IMR-90 (cell line): Measurements from ENCODE around the gene UAP1. TPM values are rescaled to one million over a fixed set of nuclear protein-coding genes. Genes with fewer than 3 reads are reported as not detected.

Experiments
- ATAC-seq: fragments of 200-7000 bp; cut with Tn5 transposase; 2 replicates; pipeline ENCODE4 v1.9.1; 2020; ENCODE audit warnings: low read depth, mild to moderate bottlenecking, moderate library complexity
- BruUV-seq: library from RNA; stranded (reverse); fragments of 400-500 nt; replicated peaks from 2 replicates; lab custom pipeline; 2021; lab: Mats Ljungman, UMichigan
- CTCF ChIA-PET: fragments of 300-600 bp; formaldehyde crosslinking; extraction: SDS; loops from one replicate; lab custom pipeline; 2021; ENCODE audit warnings: antibody characterized with exemption; lab: Yijun Ruan, JAX
- POLR2A ChIA-PET: fragments of 300-600 bp; sonication (Branson Sonifier 250); formaldehyde crosslinking; loops from one replicate; lab custom pipeline; 2022; ENCODE audit warnings: antibody characterized with exemption; ENCODE audit not compliant: unreplicated experiment; lab: Charles Lee
- DNase-seq: peaks from one replicate; pipeline ENCODE4 v3.0.0; 2013
- H2AFZ ChIP-seq: replicated peaks from 2 replicates; pipeline ENCODE3; 2013; ENCODE audit warnings: low read length, mild to moderate bottlenecking; ENCODE audit not compliant: poor library complexity
- H2AK5ac ChIP-seq: 2 replicates; pipeline ENCODE4 v1.6.1; 2013; ENCODE audit warnings: low read depth, low read length, inconsistent platforms
- H2AK9ac ChIP-seq: replicated peaks from 2 replicates; pipeline ENCODE3; 2013; ENCODE audit warnings: mild to moderate bottlenecking, low read depth, low read length, moderate library complexity; ENCODE audit not compliant: poor library complexity
- H2BK120ac ChIP-seq: 2 replicates; pipeline ENCODE4 v1.6.1; 2013; ENCODE audit warnings: low read depth, low read length, inconsistent platforms
- H2BK15ac ChIP-seq: 3 replicates; pipeline ENCODE4 v1.6.1; 2013; ENCODE audit warnings: low read depth, low read length, inconsistent platforms
- H2BK20ac ChIP-seq: 2 replicates; pipeline ENCODE4 v1.6.1; 2013; ENCODE audit warnings: low read depth, mild to moderate bottlenecking, inconsistent platforms, low read length, moderate library complexity
- H2BK5ac ChIP-seq: 2 replicates; pipeline ENCODE4 v1.6.1; 2013; ENCODE audit warnings: mild to moderate bottlenecking, low read depth, low read length, inconsistent platforms; ENCODE audit not compliant: poor library complexity, severe bottlenecking
- H3K14ac ChIP-seq: replicated peaks from 2 replicates; pipeline ENCODE4 v1.6.1; 2013; ENCODE audit warnings: low read depth, low read length, inconsistent platforms
- H3K18ac ChIP-seq: 2 replicates; pipeline ENCODE4 v1.6.1; 2013; ENCODE audit warnings: low read depth, low read length, control low read depth
- H3K23ac ChIP-seq: 2 replicates; pipeline ENCODE4 v1.6.1; 2013; ENCODE audit warnings: low read depth, low read length, inconsistent platforms
- H3K27ac ChIP-seq: 2 replicates; pipeline ENCODE4 v1.5.1; 2013; ENCODE audit warnings: mild to moderate bottlenecking, control low read depth, low read length; ENCODE audit not compliant: insufficient read depth
- H3K27me3 ChIP-seq: 2 replicates; pipeline ENCODE4 v1.6.1; 2013; ENCODE audit warnings: low read length; ENCODE audit not compliant: control insufficient read depth, insufficient read depth
- H3K36me3 ChIP-seq: 2 replicates; pipeline ENCODE4 v1.6.1; 2013; ENCODE audit warnings: low read length, mixed read lengths; ENCODE audit not compliant: control insufficient read depth, insufficient read depth
- H3K4ac ChIP-seq: 2 replicates; pipeline ENCODE4 v1.6.1; 2013; ENCODE audit warnings: low read depth, low read length, inconsistent platforms
- H3K4me1 ChIP-seq: 2 replicates; pipeline ENCODE4 v1.6.1; 2013; ENCODE audit warnings: low read length, mixed read lengths; ENCODE audit not compliant: control insufficient read depth, insufficient read depth
- H3K4me2 ChIP-seq: 2 replicates; pipeline ENCODE4 v1.6.1; 2013; ENCODE audit warnings: low read depth, mild to moderate bottlenecking, control low read depth, low read length, moderate library complexity
- H3K4me3 ChIP-seq: 2 replicates; pipeline ENCODE4 v1.5.1; 2013; ENCODE audit warnings: low read depth, mild to moderate bottlenecking, control low read depth, low read length, moderate library complexity; ENCODE audit not compliant: insufficient read depth
- H3K56ac ChIP-seq: 2 replicates; pipeline ENCODE4 v1.6.1; 2013; ENCODE audit warnings: low read length, inconsistent platforms; ENCODE audit not compliant: insufficient read depth; ENCODE audit errors: extremely low read depth
- H3K79me1 ChIP-seq, 2 experiments: 2 replicates each; pipeline ENCODE4 v1.6.1; 2013; ENCODE audit warnings: low read length in 2 of 2, inconsistent platforms in 1 of 2, low read depth in 1 of 2
- H3K9ac ChIP-seq: 2 replicates; pipeline ENCODE4 v1.6.1; 2013; ENCODE audit warnings: low read depth, low read length, control low read depth
- H3K9me1 ChIP-seq: 2 replicates; pipeline ENCODE4 v1.6.1; 2013; ENCODE audit warnings: low read length, inconsistent platforms; ENCODE audit not compliant: insufficient read depth
- H3K9me3 ChIP-seq: 2 replicates; pipeline ENCODE4 v1.6.1; 2013; ENCODE audit warnings: low read length; ENCODE audit not compliant: control insufficient read depth, insufficient read depth
- H4K20me1 ChIP-seq: 2 replicates; pipeline ENCODE4 v1.6.1; 2013; ENCODE audit warnings: low read length, inconsistent platforms; ENCODE audit not compliant: insufficient read depth
- H4K5ac ChIP-seq: 2 replicates; pipeline ENCODE4 v1.6.1; 2013; ENCODE audit warnings: mild to moderate bottlenecking, low read depth, low read length, control low read depth
- H4K8ac ChIP-seq, 2 experiments: 2 replicates each; pipeline ENCODE4 v1.6.1; 2013; ENCODE audit warnings: low read depth in 2 of 2, low read length in 2 of 2, control low read depth in 1 of 2, inconsistent platforms in 1 of 2
- H4K91ac ChIP-seq: 2 replicates; pipeline ENCODE4 v1.6.1; 2013; ENCODE audit warnings: low read depth, low read length, inconsistent platforms; ENCODE audit not compliant: insufficient read depth
- CEBPB ChIP-seq: IDR thresholded peaks from 2 replicates; pipeline ENCODE4 v1.6.1; 2012; ENCODE audit warnings: low read depth, low read length, improper control_type of control experiment
- MXI1 ChIP-seq: IDR thresholded peaks from 2 replicates; pipeline ENCODE4 v1.6.1; 2012; ENCODE audit warnings: low read depth, mild to moderate bottlenecking, low read length, moderate library complexity, borderline replicate concordance
- NFE2L2 ChIP-seq: fragments of 150-350 bp; IDR thresholded peaks from 2 replicates; pipeline ENCODE4 v1.6.1; 2016; ENCODE audit warnings: low read depth, mild to moderate bottlenecking, low read length
- RCOR1 ChIP-seq: IDR thresholded peaks from 2 replicates; pipeline ENCODE4 v1.6.1; 2012; ENCODE audit warnings: mild to moderate bottlenecking, low read length, improper control_type of control experiment; ENCODE audit not compliant: insufficient replicate concordance
- SMC3 ChIP-seq: fragments of 150-350 bp; IDR thresholded peaks from 2 replicates; pipeline ENCODE4 v1.6.1; 2016; ENCODE audit warnings: low read depth, mild to moderate bottlenecking, antibody characterized with exemption, low read length, moderate library complexity
- WGBS, 2 experiments: methylation state at CpG; one replicate each; pipeline versions ENCODE4 v1.1.5 to v1.1.7; 2013; ENCODE audit warnings: missing lambda C conversion rate in 2 of 2; ENCODE audit not compliant: insufficient read length in 1 of 2; ENCODE audit errors: extremely low coverage in 2 of 2; 5-methylcytosine and 5-hydroxymethylcytosine counted together
- dilution Hi-C: fragments of 300-500 bp; cut with HindIII; formaldehyde crosslinking; loops from one replicate; pipeline ENCODE4 v1.14.3; 2018; ENCODE audit warnings: low sequenced_read_pairs; ENCODE audit not compliant: unreplicated experiment
- in situ Hi-C: fragments of 300-500 bp; cut with MboI; formaldehyde crosslinking; loops from 3 replicates; pipeline ENCODE4 v1.14.3; 2019; ENCODE audit warnings: low sequenced_read_pairs, inconsistent platforms, mixed read lengths
- intact Hi-C: fragments of 100-400 bp; cut with micrococcal nuclease; formaldehyde crosslinking; loops from 2 replicates; pipeline ENCODE4 v1.10.0; 2022
- polyA plus RNA-seq, 3 experiments: library from polyadenylated mRNA; depleted of rRNA; stranded (reverse); fragments of >200 nt; gene quantifications; 2 replicates each; pipeline ENCODE4 v1.2.3, GENCODE V29; 2012; ENCODE audit warnings: low replicate concordance in 1 of 3
- total RNA-seq: library from RNA; depleted of rRNA; stranded (reverse); fragments of >200 nt; gene quantifications from 2 replicates; pipeline ENCODE4 v1.2.3, GENCODE V29; 2012

UAP1 gene
- total and polyA plus RNA-seq, 2 of the 4 experiments (the other 2 are of a cell fraction): 93.4 to 196 TPM

DNA sequence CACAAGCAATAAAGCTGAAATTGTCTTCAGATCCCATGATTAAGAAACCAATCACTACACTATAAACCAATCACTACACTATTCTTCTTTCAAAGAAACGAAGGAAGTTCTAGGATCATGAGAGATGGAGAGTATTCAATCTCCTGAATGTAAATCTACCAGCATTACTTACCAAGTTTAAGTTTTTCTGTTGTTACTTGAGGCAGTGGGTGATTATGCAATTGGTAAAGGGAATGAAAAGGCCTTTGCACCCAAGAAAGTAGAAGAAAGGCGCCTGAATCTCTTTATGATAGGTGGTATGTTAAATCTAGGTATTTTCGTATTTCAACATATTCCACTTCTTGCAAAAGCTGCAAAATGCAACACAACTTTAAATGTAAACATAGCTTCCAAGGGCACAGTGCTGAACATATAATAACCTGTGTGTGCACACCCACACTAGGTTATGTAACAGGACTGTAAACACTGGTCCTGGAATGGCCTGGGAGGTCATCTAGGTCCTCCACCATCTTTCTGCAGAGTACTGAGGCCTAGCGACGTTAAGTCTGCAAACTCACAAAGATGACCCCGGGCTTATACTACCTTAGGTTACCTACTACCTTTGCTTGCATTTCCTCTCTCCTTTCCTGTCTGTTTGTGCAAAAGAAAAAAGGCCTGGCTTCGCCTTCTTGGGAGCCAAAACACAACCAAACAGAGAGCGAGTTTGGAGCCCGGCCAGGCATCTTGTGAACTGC, 1.1 kb upstream of the UAP1 start:
- H3K4me3 ChIP-seq: peak overlapping the region; percentile 56
- BruUV-seq: no TSS peak
- in situ Hi-C loops: no loop called here

More for the DNA sequence above, 1.1 kb upstream of the UAP1 start:
- peak overlapping the region; percentile 92 for H4K91ac ChIP-seq
- peaks cover under 1% of the 10 kb centered on the region for H3K9me1 ChIP-seq
- no peaks in the 10 kb centered on the region for H3K9me3 ChIP-seq
- H2BK120ac ChIP-seq: peak overlapping the region; percentile 80; the same call in 1 of the 2 replicates
- peak overlapping the region; percentile 69 for H3K14ac ChIP-seq
- ChIA-PET POLR2A (interaction anchor here (0.5 to 0.6 kb wide), 2 partner anchors 39 to 236 kb away, joined by 3 to 4 read pairs; no protein-coding TSS in a partner anchor), CTCF (no interaction called here)
- H2BK5ac ChIP-seq: peak overlapping the region; percentile 85
- intact Hi-C loops: loop anchor here (1.0 to 5.0 kb wide), 3 partner anchors 21 to 503 kb away; no protein-coding TSS in a partner anchor
- WGBS, 2 experiments: 15% methylated on average over 4 of the region's 9 CpGs; no CpG with 5 or more reads in 1 of the 2 experiments
- ATAC-seq (no peak), DNase-seq (no peak)
- H3K27ac ChIP-seq: peak overlapping the region; percentile 79
- peak overlapping the region; percentile 74 for H3K9ac ChIP-seq
- H4K5ac ChIP-seq: peak overlapping the region; percentile 8
- no peaks in the 10 kb centered on the region for H3K36me3 ChIP-seq
- peak overlapping the region; percentile 90 for H2AK9ac ChIP-seq
- H3K56ac ChIP-seq: peak overlapping the region; percentile 55; the same call in 1 of the 2 replicates
- no peak overlapping the region; the same call in 1 of the 2 replicates for H3K23ac ChIP-seq
- H2BK15ac ChIP-seq: no peak overlapping the region
- no peak for TF ChIP-seq MXI1
- no peak for TF ChIP-seq RCOR1
- peak; percentile 21; the same call in 1 of the 2 replicates for TF ChIP-seq CEBPB
- no peak for TF ChIP-seq SMC3
- no peak for TF ChIP-seq NFE2L2
- no peak overlapping the region; the same call in 1 of the 2 replicates for H2BK20ac ChIP-seq
- H4K8ac ChIP-seq: peak overlapping the region; percentile 83 to 88; a peak in 3 of 4 replicates
- H3K4me2 ChIP-seq: peak overlapping the region; percentile 44
- H3K4ac ChIP-seq: peak overlapping the region; percentile 86
- peak overlapping the region; percentile 40; the same call in 1 of the 2 replicates for H2AK5ac ChIP-seq
- dilution Hi-C loops: no loop called here
- peaks cover 9% of the 10 kb centered on the region for H3K4me1 ChIP-seq
- H3K27me3 ChIP-seq: no peaks in the 10 kb centered on the region
- H2AFZ ChIP-seq: peak overlapping the region; percentile 95
- H4K20me1 ChIP-seq: peaks cover 23% of the 10 kb centered on the region
- H3K79me1 ChIP-seq: peaks cover 3 to 19% of the 10 kb centered on the region in 2 experiments; a peak in 3 of 4 replicates
- peak overlapping the region; percentile 5 for H3K18ac ChIP-seq
